GM12891 (cell line): ENCODE data around the gene ASIC1.
"Not testable (repeated sequence)": the region's sequence is repeated elsewhere in the genome, so short reads cannot be mapped to it uniquely, and the experiment has no call there.

Experiments
- DNase-seq: peaks from one replicate; pipeline ENCODE4 v3.0.0; 2011; ENCODE audit warnings: low spot score; ENCODE audit not compliant: insufficient read length
- FAIRE-seq: peaks from 2 replicates; lab custom pipeline; 2011; peaks lifted over from hg19 to GRCh38; lab: Jason Lieb, UNC
- PAX5 ChIP-seq: IDR thresholded peaks from 2 replicates; pipeline ENCODE4 v1.6.1; 2011; ENCODE audit warnings: low read length, moderate library complexity, mild to moderate bottlenecking; ENCODE audit not compliant: insufficient read depth, severe bottlenecking
- POLR2A ChIP-seq: IDR thresholded peaks from 2 replicates; pipeline ENCODE4 v1.6.1; 2011; ENCODE audit warnings: low read depth, low read length, control low read depth
- POLR2AphosphoS5 ChIP-seq: IDR thresholded peaks from 2 replicates; pipeline ENCODE4 v1.6.1; 2011; ENCODE audit warnings: low read depth, low read length, control low read depth
- POU2F2 ChIP-seq: IDR thresholded peaks from 2 replicates; pipeline ENCODE4 v1.6.1; 2011; ENCODE audit warnings: low read depth, mild to moderate bottlenecking, control low read depth, low read length, moderate library complexity
- SPI1 ChIP-seq: IDR thresholded peaks from 2 replicates; pipeline ENCODE4 v1.6.1; 2011; ENCODE audit warnings: low read depth, low read length, control low read depth
- TAF1 ChIP-seq: IDR thresholded peaks from 2 replicates; pipeline ENCODE4 v1.6.1; 2011; ENCODE audit warnings: low read depth, low read length, control low read depth

ASIC1 gene

GRCh38 chr12:50079771-50080170 lies 22.4 kb downstream of the ASIC1 start:
- no peak for FAIRE-seq
- no peak for DNase-seq
- TF ChIP-seq TAF1: no peak
- no peak for TF ChIP-seq POU2F2
- TF ChIP-seq PAX5: no peak
- TF ChIP-seq POLR2A: no peak
- no peak for TF ChIP-seq SPI1
- no peak for TF ChIP-seq POLR2AphosphoS5

GRCh38 chr12:50081096-50081808 lies 23.9 kb downstream of the ASIC1 start:
- DNase-seq (no peak), FAIRE-seq (no peak)
- TF ChIP-seq POLR2A (no peak), PAX5 (no peak), POU2F2 (no peak), POLR2AphosphoS5 (no peak), SPI1 (no peak), TAF1 (no peak)

- TF ChIP-seq PAX5: no peak
- no peak for FAIRE-seq
- no peak for DNase-seq
These were observed 25.2 kb downstream of the ASIC1 start for GRCh38 chr12:50082644-50083043.

GRCh38 chr12:50083301-50083700 lies 25.9 kb downstream of the ASIC1 start:
- no peak for TF ChIP-seq TAF1
- no peak for TF ChIP-seq PAX5
- no peak for TF ChIP-seq POLR2A
- no peak for TF ChIP-seq SPI1
- no peak for TF ChIP-seq POLR2AphosphoS5
- TF ChIP-seq POU2F2: no peak
- FAIRE-seq (no peak), DNase-seq (no peak)

GRCh38 chr12:50084409-50084774 lies 27.0 kb downstream of the ASIC1 start:
- FAIRE-seq, DNase-seq: not testable (repeated sequence)

GRCh38 chr12:50084775-50085614 lies 27.6 kb downstream of the ASIC1 start, which contains the start of gene SMARCD1:
Gene SMARCD1 (plus strand): TSS chr12:50085342. CDS start chr12:50085370, 28 bp downstream.
- FAIRE-seq: peak; percentile 75
- TF ChIP-seq POLR2A (peak; percentile 54; the same call in 1 of the 2 replicates), PAX5 (no peak), SPI1 (no peak), POLR2AphosphoS5 (peak; percentile 65), TAF1 (peak; percentile 19)

GRCh38 chr12:50085615-50086072 lies 28.2 kb downstream of the ASIC1 start:
- TF ChIP-seq PAX5 (no peak), SPI1 (no peak), POLR2A (no peak), TAF1 (no peak), POU2F2 (no peak), POLR2AphosphoS5 (no peak)
- FAIRE-seq: no peak
- no peak for DNase-seq

More at GRCh38 chr12:50084775-50085614, 27.6 kb downstream of the ASIC1 start, which contains the start of gene SMARCD1:
- DNase-seq: peak; percentile 90

- DNase-seq (no peak), FAIRE-seq (no peak)
These were observed 28.8 kb downstream of the ASIC1 start for GRCh38 chr12:50086148-50086547.

GRCh38 chr12:50087151-50087550 lies 29.8 kb downstream of the ASIC1 start:
- DNase-seq: no peak
- TF ChIP-seq POU2F2 (no peak), POLR2AphosphoS5 (no peak), PAX5 (no peak), SPI1 (no peak), POLR2A (no peak), TAF1 (no peak)
- FAIRE-seq: no peak

More at GRCh38 chr12:50086148-50086547, 28.8 kb downstream of the ASIC1 start:
- TF ChIP-seq PAX5 (no peak), POLR2A (no peak), SPI1 (no peak), TAF1 (no peak), POU2F2 (no peak), POLR2AphosphoS5 (no peak)

GRCh38 chr12:50087995-50088394 lies 30.6 kb downstream of the ASIC1 start:
- no peak for DNase-seq
- no peak for FAIRE-seq
- TF ChIP-seq POLR2AphosphoS5 (no peak), POLR2A (no peak), PAX5 (no peak), POU2F2 (no peak), TAF1 (no peak), SPI1 (no peak)
